RWPE1 (cell line): ENCODE measurements around the gene MS4A12.
"Not testable (repeated sequence)": the region's sequence is repeated elsewhere in the genome, so short reads cannot be mapped to it uniquely, and the experiment has no call there.

Experiments
- CTCF ChIA-PET: fragments of 350-600 bp; sonication (Branson Sonifier 250); formaldehyde crosslinking; extraction: SDS; loops from one replicate; lab custom pipeline; 2021; lab: Yijun Ruan, JAX
- POLR2A ChIA-PET: fragments of 400-600 bp; formaldehyde crosslinking; extraction: SDS; loops from one replicate; lab custom pipeline; 2020; ENCODE audit warnings: antibody characterized with exemption; ENCODE audit not compliant: low non-redundant PET; lab: Yijun Ruan, JAX
- DNase-seq: peaks from one replicate; pipeline ENCODE4 v3.0.0; 2012; ENCODE audit warnings: low spot score
- H3K27ac ChIP-seq: fragments of 450-650 bp; 2 replicates; pipeline ENCODE4 v1.5.1; 2017
- TF ChIP-seq, protein P1 (sequence below): fragments of 450-650 bp; conservative IDR thresholded peaks from 2 replicates; pipeline ENCODE4 v1.5.1; 2017; ENCODE audit warnings: low read depth, mild to moderate bottlenecking

MS4A12 gene, protein sequence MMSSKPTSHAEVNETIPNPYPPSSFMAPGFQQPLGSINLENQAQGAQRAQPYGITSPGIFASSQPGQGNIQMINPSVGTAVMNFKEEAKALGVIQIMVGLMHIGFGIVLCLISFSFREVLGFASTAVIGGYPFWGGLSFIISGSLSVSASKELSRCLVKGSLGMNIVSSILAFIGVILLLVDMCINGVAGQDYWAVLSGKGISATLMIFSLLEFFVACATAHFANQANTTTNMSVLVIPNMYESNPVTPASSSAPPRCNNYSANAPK

DNA sequence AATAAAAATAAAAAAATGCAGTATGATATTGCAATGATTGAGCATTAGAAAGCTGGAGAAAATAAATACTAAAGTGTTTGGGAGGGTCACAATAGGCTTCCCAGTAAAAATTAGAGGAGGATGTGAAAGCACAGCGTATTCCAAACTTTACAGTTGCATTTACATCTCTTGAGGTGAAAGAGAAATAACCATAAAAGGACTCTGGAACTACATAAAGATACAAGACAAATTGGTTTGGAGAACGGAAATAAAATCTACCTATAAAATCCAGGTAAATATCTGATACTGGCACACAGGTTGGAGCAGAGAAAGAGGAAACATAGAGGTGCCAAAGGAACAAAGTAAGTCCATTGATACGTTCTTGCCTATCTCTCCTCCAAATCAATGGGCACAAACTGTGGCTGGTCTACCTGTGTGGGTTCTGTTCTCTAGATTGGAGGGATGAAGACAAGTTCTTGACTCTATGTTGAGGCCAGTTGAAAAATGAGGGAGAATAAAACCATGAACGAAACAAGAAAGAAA lies at the start of gene MS4A12:
Gene MS4A12, plus strand, starts transcription at position 291 of the 522 bp plus-strand sequence. CDS start 4,541 bp downstream, outside the sequence.
- TF ChIP-seq, protein P1, sequence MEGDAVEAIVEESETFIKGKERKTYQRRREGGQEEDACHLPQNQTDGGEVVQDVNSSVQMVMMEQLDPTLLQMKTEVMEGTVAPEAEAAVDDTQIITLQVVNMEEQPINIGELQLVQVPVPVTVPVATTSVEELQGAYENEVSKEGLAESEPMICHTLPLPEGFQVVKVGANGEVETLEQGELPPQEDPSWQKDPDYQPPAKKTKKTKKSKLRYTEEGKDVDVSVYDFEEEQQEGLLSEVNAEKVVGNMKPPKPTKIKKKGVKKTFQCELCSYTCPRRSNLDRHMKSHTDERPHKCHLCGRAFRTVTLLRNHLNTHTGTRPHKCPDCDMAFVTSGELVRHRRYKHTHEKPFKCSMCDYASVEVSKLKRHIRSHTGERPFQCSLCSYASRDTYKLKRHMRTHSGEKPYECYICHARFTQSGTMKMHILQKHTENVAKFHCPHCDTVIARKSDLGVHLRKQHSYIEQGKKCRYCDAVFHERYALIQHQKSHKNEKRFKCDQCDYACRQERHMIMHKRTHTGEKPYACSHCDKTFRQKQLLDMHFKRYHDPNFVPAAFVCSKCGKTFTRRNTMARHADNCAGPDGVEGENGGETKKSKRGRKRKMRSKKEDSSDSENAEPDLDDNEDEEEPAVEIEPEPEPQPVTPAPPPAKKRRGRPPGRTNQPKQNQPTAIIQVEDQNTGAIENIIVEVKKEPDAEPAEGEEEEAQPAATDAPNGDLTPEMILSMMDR = no peak
- H3K27ac ChIP-seq = no peak within 1 kb of the TSS
- no peak for DNase-seq
- ChIA-PET POLR2A (no interaction called here), CTCF (interaction anchor here (0.7 kb wide), 1 partner anchor 49 kb away, joined by 3 read pairs; no protein-coding TSS in a partner anchor)

GRCh38 chr11:60447070-60447469 lies 45.5 kb upstream of the MS4A12 start:
- DNase-seq = no peak
- ChIA-PET POLR2A (no interaction called here), CTCF (no interaction called here)
- H3K27ac ChIP-seq = no peak overlapping the region
- TF ChIP-seq, protein P1 = no peak

DNA sequence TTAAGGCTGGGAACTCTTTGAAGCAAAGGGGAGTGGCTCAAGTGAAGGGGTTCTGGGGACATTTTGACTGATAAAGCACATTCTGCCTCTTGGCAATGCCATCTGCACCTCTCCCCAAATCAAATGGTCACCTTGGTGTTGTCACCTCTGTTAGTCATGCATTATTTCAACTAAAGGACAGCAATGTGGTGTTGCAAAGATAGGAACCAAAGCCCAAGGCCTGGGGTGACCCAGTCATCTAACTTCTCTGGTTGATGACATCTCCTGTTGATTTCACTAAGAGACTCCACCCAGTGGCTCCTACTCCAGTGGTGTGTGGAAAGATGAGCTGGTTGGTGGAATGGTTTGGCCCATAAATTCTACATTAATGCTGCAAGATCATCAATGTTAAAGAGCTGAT lies 44.7 kb upstream of the MS4A12 start:
- ChIA-PET CTCF (no interaction called here), POLR2A (no interaction called here)
- TF ChIP-seq, protein P1 = no peak
- DNase-seq = no peak
- no peak overlapping the region for H3K27ac ChIP-seq

- CTCF ChIA-PET, H3K27ac ChIP-seq, POLR2A ChIA-PET, DNase-seq: not testable (repeated sequence)
Observed at GRCh38 chr11:60451185-60451584, 41.4 kb upstream of the MS4A12 start.

GRCh38 chr11:60454212-60454611 lies 38.4 kb upstream of the MS4A12 start:
- TF ChIP-seq, protein P1 = no peak
- ChIA-PET POLR2A (no interaction called here), CTCF (no interaction called here)
- no peak overlapping the region for H3K27ac ChIP-seq
- DNase-seq = no peak

DNA sequence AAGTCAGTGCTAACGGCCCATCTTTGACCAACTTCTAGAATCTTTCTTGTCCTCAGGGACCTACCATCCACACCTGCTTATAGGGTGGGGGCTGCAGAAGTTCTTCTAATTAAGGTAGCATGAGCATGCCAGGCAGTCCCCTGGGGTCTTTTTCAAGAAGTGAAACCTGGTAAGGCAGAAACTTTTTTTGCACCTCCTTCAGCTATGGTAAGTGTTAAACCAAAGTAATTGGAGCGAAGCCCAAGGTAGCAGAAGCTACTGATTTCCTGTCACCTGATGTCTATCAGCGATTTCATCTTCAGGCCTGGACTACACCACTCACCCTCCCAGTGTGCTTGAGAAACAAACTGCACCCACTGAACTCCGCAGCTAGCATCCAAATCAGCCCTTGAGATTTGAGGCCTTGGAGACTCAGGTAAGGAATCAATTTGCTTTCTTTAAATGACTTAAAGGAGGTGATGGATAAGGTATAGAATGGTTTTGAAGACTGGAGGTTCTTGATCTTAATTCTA lies 37.0 kb upstream of the MS4A12 start, which contains the start of gene MS4A1:
Gene MS4A1, plus strand, starts transcription at position 317 of the 512 bp plus-strand sequence. CDS start 6,528 bp downstream, outside the sequence.
- no peak within 1 kb of the TSS for H3K27ac ChIP-seq
- ChIA-PET POLR2A (no interaction called here), CTCF (interaction anchor here (0.6 kb wide), 1 partner anchor 11 kb away, joined by 3 read pairs; no protein-coding TSS in a partner anchor)
- TF ChIP-seq, protein P1 = no peak
- DNase-seq = no peak

DNA sequence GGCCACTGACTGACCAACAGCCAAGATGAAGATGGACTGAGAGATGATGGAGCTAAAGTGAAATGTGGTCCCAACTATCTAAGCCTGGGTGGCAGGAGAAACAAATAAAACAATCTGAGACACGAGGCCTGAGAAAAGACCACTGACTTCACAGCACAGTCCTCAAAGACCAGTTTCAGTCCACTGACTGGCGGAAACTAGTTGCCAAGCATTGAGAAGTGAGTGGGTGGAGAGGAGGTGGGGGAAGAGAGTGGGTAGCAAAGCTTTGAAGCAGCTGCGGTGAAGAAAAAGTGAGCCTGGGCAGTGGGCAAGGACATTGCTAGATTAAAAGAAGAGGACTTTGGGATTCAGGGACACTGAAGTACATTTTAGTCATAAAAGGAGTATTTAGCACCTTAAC lies 35.0 kb upstream of the MS4A12 start:
- DNase-seq = no peak
- H3K27ac ChIP-seq = no peak overlapping the region
- TF ChIP-seq, protein P1 = no peak
- ChIA-PET POLR2A (no interaction called here), CTCF (no interaction called here)
